T47D (cell line): ENCODE results near the gene ASPN.
A peak's percentile ranks its signal among the peaks of the same experiment; 100 is the strongest.
"Not testable (repeated sequence)": the region's sequence is repeated elsewhere in the genome, so short reads cannot be mapped to it uniquely, and the experiment has no call there.

Experiments used
- DNase-seq, 2 experiments: peaks; one replicate each; pipeline versions ENCODE4 v3.0.0 to v3.0.0-alpha.2; 2011 to 2012; ENCODE audit warnings: low read depth in 1 of 2, low spot score in 1 of 2
- JUND ChIP-seq: IDR thresholded peaks from 2 replicates; pipeline ENCODE4 v1.6.1; 2012; ENCODE audit warnings: low read depth
- in situ Hi-C: cut with HindIII; loops from 2 replicates; pipeline ENCODE4 v1.10.0; 2016; ENCODE audit warnings: low sequenced_read_pairs, low pct_unique_long_range_greater_than_20kb

The ASPN gene

GRCh38 chr9:92439921-92440750 is 42.2 kb downstream of the ASPN start:
- in situ Hi-C loops = no loop called here
- TF ChIP-seq JUND = no peak
- DNase-seq = no peak

GRCh38 chr9:92438900-92439526 is 43.3 kb downstream of the ASPN start:
- peak in 1 of 2 experiments; percentile 12 for DNase-seq
- TF ChIP-seq JUND = no peak
- in situ Hi-C loops = no loop called here

- DNase-seq = no peak
- in situ Hi-C loops = no loop called here
- no peak for TF ChIP-seq JUND
These were observed 47.0 kb downstream of the ASPN start for GRCh38 chr9:92435263-92435662.

- in situ Hi-C loops = no loop called here
- TF ChIP-seq JUND = no peak
- no peak for DNase-seq
These were observed 49.2 kb downstream of the ASPN start for GRCh38 chr9:92432972-92433548.

- TF ChIP-seq JUND = no peak
- in situ Hi-C loops = no loop called here
- DNase-seq = no peak
These were observed 50.0 kb downstream of the ASPN start for GRCh38 chr9:92432350-92432749.

- TF ChIP-seq JUND = no peak
- in situ Hi-C loops = no loop called here
- DNase-seq = no peak
These were observed 52.5 kb downstream of the ASPN start for GRCh38 chr9:92429836-92430235.

GRCh38 chr9:92426501-92427145 is 55.7 kb downstream of the ASPN start:
- TF ChIP-seq JUND = no peak
- in situ Hi-C loops = no loop called here
- no peak for DNase-seq

- no peak for DNase-seq
- TF ChIP-seq JUND = no peak
- in situ Hi-C loops = no loop called here
These were observed 56.8 kb downstream of the ASPN start for GRCh38 chr9:92425474-92425873.

- in situ Hi-C loops = no loop called here
- no peak for TF ChIP-seq JUND
- DNase-seq = no peak
These were observed 58.0 kb downstream of the ASPN start, which contains the start of gene OMD for GRCh38 chr9:92424340-92424739. OMD (minus strand) TSS chr9:92424471; CDS start chr9:92417558, 6,913 bp downstream.

GRCh38 chr9:92423612-92424011 is 58.7 kb downstream of the ASPN start:
- in situ Hi-C loops = no loop called here
- no peak for DNase-seq
- TF ChIP-seq JUND = no peak

- in situ Hi-C loops = no loop called here
- no peak for DNase-seq
- TF ChIP-seq JUND = no peak
These were observed 59.5 kb downstream of the ASPN start for GRCh38 chr9:92422611-92423338.

- TF ChIP-seq JUND = no peak
- in situ Hi-C loops = no loop called here
These were observed 67.7 kb downstream of the ASPN start for GRCh38 chr9:92414566-92414965.

GRCh38 chr9:92411157-92411556 is 71.1 kb downstream of the ASPN start:
- in situ Hi-C loops, DNase-seq: not testable (repeated sequence)

More at GRCh38 chr9:92414566-92414965, 67.7 kb downstream of the ASPN start:
- no peak for DNase-seq
